Nephron progenitor cell (in vitro differentiated cells): ENCODE measurements around the gene C5orf47.

Source experiments
- DNase-seq: peaks from one replicate; pipeline ENCODE4 v3.0.0; 2021
- H3K27ac Mint-ChIP-seq: 2 replicates; pipeline ENCODE4 v1.8.0; 2021; ENCODE audit warnings: mild to moderate bottlenecking, moderate library complexity, mixed read lengths
- H3K27me3 Mint-ChIP-seq: 2 replicates; pipeline ENCODE4 v1.8.0; 2021; ENCODE audit warnings: mild to moderate bottlenecking, low read depth, mixed read lengths; ENCODE audit not compliant: poor library complexity
- H3K36me3 Mint-ChIP-seq: 2 replicates; pipeline ENCODE4 v1.8.0; 2021; ENCODE audit warnings: low read depth, mixed read lengths
- H3K4me1 Mint-ChIP-seq: 2 replicates; pipeline ENCODE4 v1.8.0; 2021; ENCODE audit warnings: mixed read lengths
- H3K4me3 Mint-ChIP-seq: 2 replicates; pipeline ENCODE4 v1.8.0; 2021; ENCODE audit warnings: mild to moderate bottlenecking, moderate library complexity, mixed read lengths
- H3K9me3 Mint-ChIP-seq: 2 replicates; pipeline ENCODE4 v1.8.0; 2021; ENCODE audit warnings: mild to moderate bottlenecking, moderate library complexity, mixed read lengths
- CTCF ChIP-seq: fragments of 200-600 bp; sonication (generic); IDR thresholded peaks from 2 replicates; pipeline ENCODE4 v1.5.0; 2021; ENCODE audit warnings: antibody characterized with exemption

The C5orf47 gene

DNA sequence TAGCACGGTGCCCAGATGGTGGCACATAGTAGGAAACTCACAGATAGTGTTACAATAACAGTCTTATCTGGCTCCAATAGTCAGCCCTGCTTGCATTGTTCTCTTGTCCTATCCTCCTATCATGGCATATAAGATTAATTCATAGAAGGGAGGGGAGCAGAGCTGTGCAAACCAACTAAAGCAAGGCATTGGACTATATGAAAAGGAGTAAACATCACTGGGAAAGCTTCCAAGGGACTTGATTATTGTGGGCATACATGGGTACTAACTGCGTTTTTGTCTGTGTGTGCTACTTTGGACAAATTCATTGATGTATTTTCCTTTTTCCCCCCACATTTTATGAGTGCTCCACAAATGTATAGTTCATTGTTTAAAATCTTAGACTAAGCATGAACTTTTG is 43.8 kb upstream of the C5orf47 start:
- Mint-ChIP-seq H3K4me1 (peaks cover 14% of the 10 kb centered on the region), H3K36me3 (peaks cover 24% of the 10 kb centered on the region), H3K27me3 (no peaks in the 10 kb centered on the region), H3K27ac (no peak overlapping the region), H3K9me3 (no peaks in the 10 kb centered on the region), H3K4me3 (no peak overlapping the region)
- DNase-seq, result no peak
- no peak for TF ChIP-seq CTCF

- Mint-ChIP-seq H3K27me3 (no peaks in the 10 kb centered on the region), H3K9me3 (no peaks in the 10 kb centered on the region), H3K27ac (no peak overlapping the region), H3K36me3 (peaks cover 24% of the 10 kb centered on the region), H3K4me1 (peaks cover 10% of the 10 kb centered on the region), H3K4me3 (no peak overlapping the region)
- DNase-seq, result no peak
- no peak for TF ChIP-seq CTCF
Measured at GRCh38 chr5:173946323-173946722, 42.6 kb upstream of the C5orf47 start.

DNA sequence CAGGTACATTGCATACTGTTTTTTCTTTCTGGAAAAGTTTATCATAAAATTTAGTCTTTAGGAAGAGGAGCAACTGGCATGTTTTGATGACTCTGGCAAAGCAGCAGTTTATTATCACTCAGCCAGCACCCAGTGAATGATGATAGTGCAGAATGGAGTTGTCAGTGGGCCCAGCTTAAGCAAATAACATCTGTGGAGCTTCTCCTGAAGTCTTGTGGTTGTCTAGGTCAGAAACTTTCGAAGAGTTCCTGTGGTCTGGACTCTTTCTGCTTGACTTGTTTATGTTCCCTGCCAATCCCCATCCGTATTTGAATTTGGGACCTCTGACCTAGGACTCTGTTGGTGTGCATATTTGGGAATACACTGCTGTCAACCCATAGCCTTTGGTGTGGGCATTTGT is 38.1 kb upstream of the C5orf47 start:
- no peak overlapping the region for H3K4me3 Mint-ChIP-seq
- DNase-seq, result no peak
- H3K27me3 Mint-ChIP-seq, result no peaks in the 10 kb centered on the region
- TF ChIP-seq CTCF, result no peak
- H3K4me1 Mint-ChIP-seq, result peaks cover 25% of the 10 kb centered on the region
- no peak overlapping the region for H3K27ac Mint-ChIP-seq
- H3K9me3 Mint-ChIP-seq, result no peaks in the 10 kb centered on the region
- H3K36me3 Mint-ChIP-seq, result peaks cover 49% of the 10 kb centered on the region

- peaks cover 29% of the 10 kb centered on the region for H3K4me1 Mint-ChIP-seq
- H3K4me3 Mint-ChIP-seq, result no peak overlapping the region
- no peak for DNase-seq
- TF ChIP-seq CTCF, result no peak
- no peaks in the 10 kb centered on the region for H3K9me3 Mint-ChIP-seq
- H3K27ac Mint-ChIP-seq, result no peak overlapping the region
- H3K36me3 Mint-ChIP-seq, result peaks cover 35% of the 10 kb centered on the region
- no peaks in the 10 kb centered on the region for H3K27me3 Mint-ChIP-seq
Measured at GRCh38 chr5:173953528-173954090, 35.4 kb upstream of the C5orf47 start.

DNA sequence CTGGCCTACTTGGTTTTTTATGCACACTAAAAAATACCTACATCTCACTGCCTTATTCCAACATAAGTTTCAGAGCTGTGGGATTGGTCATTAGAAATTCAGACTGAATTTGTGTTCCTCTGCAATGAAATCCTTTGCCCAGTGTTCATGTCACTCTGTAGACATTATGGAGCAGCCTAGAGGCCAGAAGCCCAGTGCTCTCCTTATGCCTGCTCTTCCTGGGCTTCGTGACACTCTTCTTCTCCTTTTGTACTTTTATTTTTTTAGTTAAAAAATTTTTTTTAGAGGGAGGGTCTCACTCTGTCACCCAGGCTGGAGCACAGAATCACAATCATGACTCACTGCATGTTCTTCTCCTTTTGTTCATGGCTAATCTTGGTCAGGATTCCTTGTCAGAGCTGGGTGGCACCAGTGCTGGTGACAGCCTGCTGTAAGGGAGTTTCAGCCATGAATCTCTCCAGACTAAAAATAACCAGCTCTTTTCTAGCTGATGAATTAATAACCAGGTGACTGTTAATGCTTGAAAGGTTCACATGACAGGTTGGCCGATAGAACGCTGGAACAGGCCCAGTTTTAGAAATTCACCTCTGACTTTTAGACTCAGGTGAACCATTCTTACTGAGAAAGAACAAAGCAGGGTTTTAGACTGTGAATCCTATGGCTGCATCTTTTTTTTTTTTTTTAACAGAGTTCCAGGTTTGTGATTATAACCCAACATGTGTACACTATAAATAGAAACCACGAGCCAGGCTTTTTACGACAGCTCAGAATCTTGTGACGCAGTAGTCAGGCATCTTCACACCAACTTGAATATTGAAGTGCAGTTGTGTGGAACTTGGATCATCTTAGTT is 34.1 kb upstream of the C5orf47 start:
- peaks cover 28% of the 10 kb centered on the region for H3K36me3 Mint-ChIP-seq
- DNase-seq, result no peak
- no peaks in the 10 kb centered on the region for H3K9me3 Mint-ChIP-seq
- H3K27ac Mint-ChIP-seq, result no peak overlapping the region
- H3K4me3 Mint-ChIP-seq, result no peak overlapping the region
- peaks cover 29% of the 10 kb centered on the region for H3K4me1 Mint-ChIP-seq
- H3K27me3 Mint-ChIP-seq, result no peaks in the 10 kb centered on the region
- TF ChIP-seq CTCF, result no peak

GRCh38 chr5:173960986-173961385 is 28.0 kb upstream of the C5orf47 start:
- no peaks in the 10 kb centered on the region for H3K36me3 Mint-ChIP-seq
- no peaks in the 10 kb centered on the region for H3K9me3 Mint-ChIP-seq
- TF ChIP-seq CTCF, result no peak
- no peaks in the 10 kb centered on the region for H3K27me3 Mint-ChIP-seq
- no peak overlapping the region for H3K27ac Mint-ChIP-seq
- DNase-seq, result no peak
- H3K4me1 Mint-ChIP-seq, result peaks cover 29% of the 10 kb centered on the region
- H3K4me3 Mint-ChIP-seq, result no peak overlapping the region
